Ishikawa (cell line): Measurements from ENCODE around the gene RALGPS1.

Experiments
- EP300 ChIP-seq: IDR thresholded peaks from 2 replicates; pipeline ENCODE4 v1.6.1; 2012; ENCODE audit warnings: borderline replicate concordance
- RAD21 ChIP-seq: IDR thresholded peaks from 2 replicates; pipeline ENCODE4 v1.6.1; 2012; ENCODE audit warnings: low read depth
- TF ChIP-seq, protein P1 (sequence below): IDR thresholded peaks from 2 replicates; pipeline ENCODE4 v1.6.1; 2012

DNA sequence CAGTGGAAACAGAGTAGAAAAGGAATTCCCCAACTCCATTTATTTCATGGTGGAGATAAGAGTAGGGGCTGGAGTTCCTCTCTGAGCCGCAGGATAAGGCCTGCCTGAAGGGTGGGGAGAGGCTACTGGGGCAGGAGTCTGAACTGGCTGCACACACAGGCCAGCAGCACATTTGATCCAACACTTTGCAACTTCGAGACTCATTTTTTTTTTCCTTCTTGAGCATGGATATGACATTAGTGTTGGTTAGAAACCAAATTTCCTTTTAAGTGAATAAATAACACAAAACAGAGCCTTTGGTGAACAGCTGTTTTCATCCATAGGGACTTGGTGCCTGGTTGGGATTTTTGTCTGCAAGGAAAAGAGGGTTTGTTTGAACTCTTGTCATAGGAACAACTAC lies 76.6 kb downstream of the RALGPS1 start:
- TF ChIP-seq, protein P1, sequence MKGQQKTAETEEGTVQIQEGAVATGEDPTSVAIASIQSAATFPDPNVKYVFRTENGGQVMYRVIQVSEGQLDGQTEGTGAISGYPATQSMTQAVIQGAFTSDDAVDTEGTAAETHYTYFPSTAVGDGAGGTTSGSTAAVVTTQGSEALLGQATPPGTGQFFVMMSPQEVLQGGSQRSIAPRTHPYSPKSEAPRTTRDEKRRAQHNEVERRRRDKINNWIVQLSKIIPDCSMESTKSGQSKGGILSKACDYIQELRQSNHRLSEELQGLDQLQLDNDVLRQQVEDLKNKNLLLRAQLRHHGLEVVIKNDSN = no peak
- TF ChIP-seq EP300 = no peak
- no peak for TF ChIP-seq RAD21
